ENCODE measurements around the gene LPIN2. TPM values are rescaled to one million over a fixed set of nuclear protein-coding genes. Genes with fewer than 3 reads are reported as not detected.

LPIN2 gene
- total and polyA plus RNA-seq, 2 of the 13 experiments (the other 11 are each of a cell fraction or from before 2014, with no cell fraction given): 46.0 to 119 TPM

- TF ChIP-seq HNF4G (IDR thresholded peaks at IDR 0.05; ENCODE audit: borderline replicate concordance, low read depth, low read length) (no peak; the same call in 1 of the 2 replicates), HNF4G (CRISPR knock-in tag; IDR thresholded peaks at IDR 0.05; ENCODE audit: borderline replicate concordance, low read depth) (no peak; the same call in 1 of the 2 replicates), PCBP1 (IDR thresholded peaks at IDR 0.05; ENCODE audit: borderline replicate concordance, low read depth, low read length) (no peak), ZFP90 (CRISPR knock-in tag; IDR thresholded peaks at IDR 0.05; ENCODE audit: borderline replicate concordance) (no peak), ETS1 (CRISPR knock-in tag; IDR thresholded peaks at IDR 0.05) (no peak), SMAD1 (CRISPR knock-in tag; IDR thresholded peaks at IDR 0.05; ENCODE audit: borderline replicate concordance, low read depth) (no peak), ZNF672 (CRISPR knock-in tag; IDR thresholded peaks at IDR 0.05) (no peak), ZNF205 (CRISPR knock-in tag; IDR thresholded peaks at IDR 0.05) (peak; percentile 61), ZSCAN21 (CRISPR knock-in tag; IDR thresholded peaks at IDR 0.05; ENCODE audit: borderline replicate concordance) (no peak), ZFP1 (CRISPR knock-in tag; IDR thresholded peaks at IDR 0.05) (peak; percentile 94), ZBTB7B (CRISPR knock-in tag; IDR thresholded peaks at IDR 0.05) (peak; percentile 93), MAX (IDR thresholded peaks at IDR 0.05) (peak; percentile 66), RNF2 (conservative IDR thresholded peaks at IDR 0.05; ENCODE audit: low read depth) (no peak), TFE3 (CRISPR knock-in tag; IDR thresholded peaks at IDR 0.05) (peak; percentile 91), ZNF451 (CRISPR knock-in tag; IDR thresholded peaks at IDR 0.05) (peak; percentile 34; the same call in 1 of the 2 replicates), ZFAT (CRISPR knock-in tag; conservative IDR thresholded peaks at IDR 0.05) (no peak), TFDP2 (CRISPR knock-in tag; IDR thresholded peaks at IDR 0.05) (peak; percentile 70), EHMT2 (IDR thresholded peaks at IDR 0.05; ENCODE audit: borderline replicate concordance, low read depth, low read length) (peak; percentile 42; the same call in 1 of the 2 replicates), SMARCC2 (IDR thresholded peaks at IDR 0.05) (peak; percentile 67; the same call in 1 of the 2 replicates), ZSCAN29 (CRISPR knock-in tag; conservative IDR thresholded peaks at IDR 0.05) (no peak; the same call in 1 of the 2 replicates), NFYB (CRISPR knock-in tag; IDR thresholded peaks at IDR 0.05) (0 out of 2 replicates have a peak, but pooled peaks have one; percentile 19), JUNB (CRISPR knock-in tag; IDR thresholded peaks at IDR 0.05; ENCODE audit: borderline replicate concordance) (peak; percentile 69; the same call in 1 of the 2 replicates), ZNF737 (CRISPR knock-in tag; IDR thresholded peaks at IDR 0.05; ENCODE audit: borderline replicate concordance) (no peak), ZNF788 (CRISPR knock-in tag; IDR thresholded peaks at IDR 0.05; ENCODE audit: borderline replicate concordance) (peak; percentile 31; the same call in 1 of the 2 replicates), ONECUT2 (CRISPR knock-in tag; IDR thresholded peaks at IDR 0.05) (no peak), ELF4 (CRISPR knock-in tag; IDR thresholded peaks at IDR 0.05; ENCODE audit: borderline replicate concordance) (no peak), ZNF335 (CRISPR knock-in tag; IDR thresholded peaks at IDR 0.05) (peak; percentile 88), ZNF331 (CRISPR knock-in tag; IDR thresholded peaks at IDR 0.05) (peak; percentile 98), ZNF562 (CRISPR knock-in tag; IDR thresholded peaks at IDR 0.05; ENCODE audit: borderline replicate concordance) (no peak), NFE2 (CRISPR knock-in tag; IDR thresholded peaks at IDR 0.05) (peak; percentile 64; the same call in 1 of the 2 replicates)
These were observed 24.5 kb upstream of the LPIN2 start (continued) for GRCh38 chr18:3037423-3037915.

Data from HepG2 (cell line).